Common myeloid progenitor, CD34-positive (primary cell): ENCODE data around the gene KLHL25.

Source experiments
- CTCF ChIA-PET: fragments of 350-600 bp; sonication (Branson Sonifier 250); formaldehyde crosslinking; loops from one replicate; lab custom pipeline; 2021; ENCODE audit warnings: antibody characterized with exemption; lab: Charles Lee
- POLR2A ChIA-PET: fragments of 350-600 bp; sonication (Branson Sonifier 250); formaldehyde crosslinking; loops from one replicate; lab custom pipeline; 2021; ENCODE audit warnings: antibody characterized with exemption; lab: Charles Lee
- DNase-seq, 3 donors: peaks; one replicate each; pipeline versions ENCODE4 v3.0.0 to v3.0.0-alpha.2; 2013
- H3K27ac ChIP-seq, 2 experiments: 1 replicate in 1 of 2; 2 replicates in 1 of 2; pipeline ENCODE4 v1.7.0; 2013; ENCODE audit warnings: inconsistent platforms in 2 of 2, low read length in 2 of 2, mild to moderate bottlenecking in 2 of 2, low read depth in 1 of 2, moderate library complexity in 1 of 2; ENCODE audit not compliant: severe bottlenecking in 2 of 2, insufficient read depth in 1 of 2, poor library complexity in 1 of 2
- H3K27me3 ChIP-seq, 5 experiments: replicated peaks in 2 of 5; 1 replicate in 3 of 5; 2 replicates in 2 of 5; pipeline versions ENCODE4 v1.6.1 to v1.7.0; 2013; ENCODE audit warnings: low read length in 4 of 5, mild to moderate bottlenecking in 2 of 5, moderate library complexity in 2 of 5, inconsistent platforms in 1 of 5; ENCODE audit not compliant: insufficient read depth in 5 of 5, control insufficient read depth in 4 of 5
- H3K36me3 ChIP-seq, 4 experiments: 1 replicate in 2 of 4; 2 replicates in 2 of 4; pipeline versions ENCODE4 v1.6.1 to v1.7.0; 2013; ENCODE audit warnings: low read length in 3 of 4, control low read depth in 1 of 4, mild to moderate bottlenecking in 1 of 4; ENCODE audit not compliant: control insufficient read depth in 4 of 4, insufficient read depth in 4 of 4
- H3K4me1 ChIP-seq, 4 experiments: 1 replicate in 3 of 4; 2 replicates in 1 of 4; pipeline versions ENCODE4 v1.6.1 to v1.7.1; 2013; ENCODE audit warnings: low read length in 3 of 4, mild to moderate bottlenecking in 3 of 4, control low read depth in 1 of 4, inconsistent platforms in 1 of 4, moderate library complexity in 1 of 4; ENCODE audit not compliant: control insufficient read depth in 4 of 4, insufficient read depth in 4 of 4; ENCODE audit errors: control extremely low read depth in 1 of 4
- H3K4me3 ChIP-seq, 7 experiments: 1 replicate in 4 of 7; 2 replicates in 3 of 7; pipeline versions ENCODE4 v1.5.1 to v1.7.0; 2013; ENCODE audit warnings: mild to moderate bottlenecking in 7 of 7, low read length in 6 of 7, moderate library complexity in 6 of 7, inconsistent platforms in 2 of 7, low read depth in 2 of 7, control low read depth in 1 of 7; ENCODE audit not compliant: insufficient read depth in 4 of 7, control insufficient read depth in 1 of 7; ENCODE audit errors: extremely low read depth in 1 of 7
- H3K9me3 ChIP-seq, 5 experiments: 1 replicate in 4 of 5; 2 replicates in 1 of 5; pipeline versions ENCODE4 v1.6.1 to v1.7.1; 2013; ENCODE audit warnings: low read length in 4 of 5, mild to moderate bottlenecking in 2 of 5, inconsistent platforms in 1 of 5, low read depth in 1 of 5, moderate library complexity in 1 of 5; ENCODE audit not compliant: control insufficient read depth in 4 of 5, insufficient read depth in 2 of 5; ENCODE audit errors: control extremely low read depth in 1 of 5
- WGBS: methylation state at CpG from one replicate; pipeline ENCODE4 v1.1.5; 2013; ENCODE audit not compliant: insufficient coverage; 5-methylcytosine and 5-hydroxymethylcytosine counted together

KLHL25 gene

GRCh38 chr15:85777250-85778106 lies 17.2 kb downstream of the KLHL25 start:
- ChIA-PET POLR2A (no interaction called here), CTCF (interaction anchor here (0.7 to 1.1 kb wide), 2 partner anchors 9 to 13 kb away, joined by 3 read pairs; no protein-coding TSS in a partner anchor)
- WGBS: 93% methylated on average over 14 of the region's 18 CpGs

DNA sequence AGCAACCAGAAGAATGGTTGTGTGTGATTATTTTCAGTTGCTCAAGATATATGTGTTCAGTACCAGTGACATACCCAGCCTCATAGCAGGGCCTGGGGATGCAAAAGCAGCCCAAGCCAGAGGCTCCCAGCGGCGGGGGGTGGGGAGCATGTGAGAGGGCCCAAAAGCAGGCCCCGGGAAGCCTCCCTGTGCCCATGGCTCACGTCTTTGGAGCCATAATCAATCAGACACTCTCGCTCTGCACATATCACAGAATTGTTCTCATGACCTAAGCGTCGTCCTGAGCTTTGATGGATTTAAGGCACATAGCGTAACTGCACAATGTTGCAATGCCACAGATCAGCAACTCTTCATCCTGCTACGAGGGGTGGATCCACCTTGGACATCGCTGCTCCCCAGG lies 20.8 kb downstream of the KLHL25 start:
- no peaks in the 10 kb centered on the region for H3K27me3 ChIP-seq
- whole genome bisulfite sequencing: 88% methylated on average over 7 of the region's 10 CpGs
- H3K36me3 ChIP-seq: no peaks in the 10 kb centered on the region
- peaks cover 0 to 6% (median 0%) of the 10 kb centered on the region in 5 experiments for H3K9me3 ChIP-seq
- DNase-seq: no peak
- H3K4me3 ChIP-seq: no peak overlapping the region
- POLR2A ChIA-PET: interaction anchor here (0.6 kb wide), 1 partner anchor 929 kb away, joined by 6 read pairs; no protein-coding TSS in a partner anchor
- no peaks in the 10 kb centered on the region for H3K4me1 ChIP-seq
- no peak overlapping the region for H3K27ac ChIP-seq
- CTCF ChIA-PET: interaction anchor here (1.3 kb wide), 1 partner anchor 16 kb away, joined by 4 read pairs; no protein-coding TSS in a partner anchor

More at GRCh38 chr15:85777250-85778106, 17.2 kb downstream of the KLHL25 start:
- Histone ChIP-seq H3K36me3 (no peaks in the 10 kb centered on the region), H3K4me3 (no peak overlapping the region), H3K27me3 (no peaks in the 10 kb centered on the region), H3K27ac (no peak overlapping the region), H3K9me3 (no peaks in the 10 kb centered on the region), H3K4me1 (peaks cover 0 to 6% (median 0%) of the 10 kb centered on the region in 4 experiments)
- no peak for DNase-seq

DNA sequence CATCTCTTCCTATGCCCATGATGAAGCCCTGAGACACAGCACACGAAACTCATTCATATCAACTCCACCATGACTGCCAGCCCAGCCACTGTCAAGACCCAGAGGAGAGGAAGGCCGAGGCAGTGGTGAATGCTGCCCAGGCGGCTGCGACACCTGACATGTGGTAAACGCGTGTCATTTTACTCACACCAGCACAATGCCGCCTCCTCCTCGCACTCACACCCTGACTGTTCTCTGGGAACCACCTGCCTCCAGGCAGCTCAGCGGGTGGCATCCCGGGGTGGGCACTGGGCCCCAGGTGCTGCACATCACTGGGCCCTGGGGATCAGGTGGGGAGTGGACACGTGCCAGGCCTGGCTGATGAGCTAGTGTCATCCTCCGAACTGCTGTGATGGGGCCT lies 21.5 kb downstream of the KLHL25 start:
- ChIA-PET CTCF (interaction anchor here (1.3 kb wide), 1 partner anchor 17 kb away, joined by 4 read pairs; no protein-coding TSS in a partner anchor), POLR2A (no interaction called here)
- 88% methylated on average over 10 of the region's 12 CpGs for WGBS
- no peak overlapping the region for H3K27ac ChIP-seq
- H3K4me1 ChIP-seq: no peaks in the 10 kb centered on the region
- H3K9me3 ChIP-seq: peaks cover 0 to 6% (median 0%) of the 10 kb centered on the region in 5 experiments
- peaks cover 0 to 3% (median 0%) of the 10 kb centered on the region in 4 experiments for H3K36me3 ChIP-seq
- no peaks in the 10 kb centered on the region for H3K27me3 ChIP-seq
- DNase-seq: no peak
- H3K4me3 ChIP-seq: no peak overlapping the region

DNA sequence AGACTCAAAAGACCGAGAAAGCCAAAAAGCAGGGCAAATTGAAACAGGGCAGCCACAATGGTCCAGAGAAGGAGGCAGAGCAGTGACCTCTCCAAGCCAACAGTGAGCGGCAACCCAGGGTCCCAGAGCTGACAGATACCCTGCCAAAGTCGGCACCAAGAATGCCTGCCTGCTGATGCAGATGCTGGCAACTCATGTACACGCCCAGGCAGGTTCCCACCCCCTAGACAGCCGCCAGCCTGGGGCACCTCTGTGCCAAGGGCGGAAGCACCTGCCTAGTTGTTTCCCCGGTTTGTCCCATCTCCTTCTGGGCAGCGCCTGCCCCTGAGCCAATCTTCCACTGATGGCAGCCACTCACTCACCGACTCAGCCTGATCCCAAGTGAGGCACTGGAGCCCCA lies 22.1 kb downstream of the KLHL25 start:
- H3K27ac ChIP-seq: no peak overlapping the region
- no peaks in the 10 kb centered on the region for H3K4me1 ChIP-seq
- 88% methylated on average over 9 of the region's 9 CpGs for WGBS
- H3K27me3 ChIP-seq: no peaks in the 10 kb centered on the region
- H3K36me3 ChIP-seq: peaks cover 0 to 3% (median 0%) of the 10 kb centered on the region in 4 experiments
- H3K4me3 ChIP-seq: no peak overlapping the region
- peaks cover 0 to 6% (median 0%) of the 10 kb centered on the region in 5 experiments for H3K9me3 ChIP-seq
- ChIA-PET CTCF (no interaction called here), POLR2A (interaction anchor here (0.7 kb wide), 1 partner anchor 670 kb away, joined by 3 read pairs; no protein-coding TSS in a partner anchor)
- DNase-seq: no peak

GRCh38 chr15:85771781-85772445 lies 22.8 kb downstream of the KLHL25 start:
- peaks cover 0 to 3% (median 0%) of the 10 kb centered on the region in 4 experiments for H3K36me3 ChIP-seq
- H3K4me3 ChIP-seq: no peak overlapping the region
- WGBS: 92% methylated on average over 13 of the region's 13 CpGs
- DNase-seq: no peak
- peaks cover 0 to 6% (median 0%) of the 10 kb centered on the region in 5 experiments for H3K9me3 ChIP-seq
- ChIA-PET CTCF (no interaction called here), POLR2A (no interaction called here)
- no peaks in the 10 kb centered on the region for H3K4me1 ChIP-seq
- no peaks in the 10 kb centered on the region for H3K27me3 ChIP-seq
- no peak overlapping the region for H3K27ac ChIP-seq

- WGBS: 98% methylated on average over 4 of the region's 5 CpGs
- no peak overlapping the region for H3K27ac ChIP-seq
- no peak for DNase-seq
- ChIA-PET POLR2A (no interaction called here), CTCF (no interaction called here)
- peaks cover 0 to 6% (median 0%) of the 10 kb centered on the region in 5 experiments for H3K9me3 ChIP-seq
- no peaks in the 10 kb centered on the region for H3K27me3 ChIP-seq
- peaks cover 0 to 3% (median 0%) of the 10 kb centered on the region in 4 experiments for H3K36me3 ChIP-seq
- H3K4me1 ChIP-seq: no peaks in the 10 kb centered on the region
- no peak overlapping the region for H3K4me3 ChIP-seq
These were observed 23.5 kb downstream of the KLHL25 start for GRCh38 chr15:85771271-85771670.
